DMS153 (cell line): ENCODE results near the gene CLDN19.
"Not testable (repeated sequence)": the region's sequence is repeated elsewhere in the genome, so short reads cannot be mapped to it uniquely, and the experiment has no call there.

Experiments used
- DNase-seq: peaks from one replicate; lab custom pipeline; 2025; lab: John Stamatoyannopoulos, UW

CLDN19 gene

DNA sequence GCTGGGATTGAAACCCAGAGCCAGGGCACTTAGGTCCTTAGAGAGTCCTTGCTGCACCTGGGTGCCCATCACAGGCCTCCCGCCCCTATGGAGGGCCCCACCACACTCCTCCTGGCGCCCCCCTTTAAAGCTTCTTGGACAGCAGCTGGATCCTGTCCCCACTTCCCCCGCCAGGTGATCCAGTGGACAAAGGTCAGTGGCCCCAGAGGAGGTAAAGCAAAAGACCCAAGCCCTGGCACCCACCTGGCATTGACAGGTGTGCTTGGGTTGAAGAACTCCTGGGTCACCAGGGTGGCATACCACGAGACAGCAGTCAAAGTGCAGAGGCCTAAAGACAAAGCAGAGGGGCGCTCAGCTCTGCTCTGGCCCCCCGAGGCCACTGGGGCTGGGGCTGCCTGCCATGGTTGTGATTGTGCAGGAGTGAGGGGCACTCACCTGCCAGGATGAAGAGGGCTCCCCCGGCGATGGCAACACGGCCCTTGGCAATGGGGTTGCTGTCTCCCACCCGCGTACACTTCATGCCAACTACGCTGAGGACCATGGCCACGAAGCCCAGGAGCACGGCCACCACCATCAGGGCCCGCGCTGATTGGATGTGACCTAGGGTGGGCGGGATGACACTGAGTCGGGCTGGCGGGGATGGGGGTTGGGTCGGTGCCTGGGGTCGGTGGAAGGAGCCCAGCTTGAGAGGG, 1.9 kb downstream of the CLDN19 start:
- no peak for DNase-seq

GRCh38 chr1:42737257-42737656, 2.8 kb downstream of the CLDN19 start:
- peak; percentile 66 for DNase-seq

- DNase-seq: no peak
These were observed 3.4 kb downstream of the CLDN19 start for GRCh38 chr1:42736571-42737200.

- DNase-seq: no peak
These were observed 3.9 kb downstream of the CLDN19 start for GRCh38 chr1:42736152-42736551.

GRCh38 chr1:42735477-42736105, 4.4 kb downstream of the CLDN19 start:
- no peak for DNase-seq

- no peak for DNase-seq
These were observed 5.0 kb downstream of the CLDN19 start for GRCh38 chr1:42735056-42735455.

DNA sequence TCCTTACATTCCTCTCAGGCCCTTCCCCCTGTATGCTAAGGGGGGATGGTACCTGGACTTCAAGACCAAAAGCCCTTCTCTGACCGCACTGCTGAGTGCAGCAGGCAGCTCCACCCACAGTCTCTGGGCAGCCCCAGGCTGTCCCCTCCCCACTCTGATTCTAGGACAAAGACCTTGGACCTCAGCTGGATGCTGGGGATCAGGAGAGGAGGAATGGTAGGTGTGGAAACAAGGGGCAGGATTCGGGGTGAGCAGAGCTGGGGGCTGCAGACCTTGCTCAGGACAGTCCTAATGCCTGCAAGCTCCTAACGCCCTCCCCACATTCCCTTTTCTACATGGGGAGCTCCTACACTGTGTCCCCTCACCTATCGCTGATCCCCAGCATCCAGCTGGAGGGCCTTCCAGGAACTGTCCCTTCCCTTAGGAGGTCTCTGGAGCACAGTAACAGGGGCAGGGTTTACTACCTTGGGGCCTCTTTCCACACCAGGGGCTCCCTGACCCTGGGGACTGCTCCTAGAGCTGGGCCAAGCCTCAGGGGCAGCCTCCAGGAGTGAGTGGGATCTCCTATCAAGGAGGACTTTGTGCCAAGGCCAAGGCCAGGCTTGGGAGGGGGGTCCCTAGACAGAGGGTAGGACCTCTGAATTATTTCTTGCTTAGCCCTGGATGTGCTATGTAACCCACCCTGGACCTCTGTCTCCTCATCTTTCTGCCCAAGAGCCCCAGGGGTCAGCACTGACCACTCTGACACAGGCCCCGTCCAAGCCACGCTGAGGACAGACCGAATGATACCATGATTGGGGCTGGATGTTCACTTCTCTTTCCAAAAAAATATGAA, 5.6 kb downstream of the CLDN19 start:
- no peak for DNase-seq

- no peak for DNase-seq
These were observed 6.4 kb downstream of the CLDN19 start for GRCh38 chr1:42733415-42734200.

DNA sequence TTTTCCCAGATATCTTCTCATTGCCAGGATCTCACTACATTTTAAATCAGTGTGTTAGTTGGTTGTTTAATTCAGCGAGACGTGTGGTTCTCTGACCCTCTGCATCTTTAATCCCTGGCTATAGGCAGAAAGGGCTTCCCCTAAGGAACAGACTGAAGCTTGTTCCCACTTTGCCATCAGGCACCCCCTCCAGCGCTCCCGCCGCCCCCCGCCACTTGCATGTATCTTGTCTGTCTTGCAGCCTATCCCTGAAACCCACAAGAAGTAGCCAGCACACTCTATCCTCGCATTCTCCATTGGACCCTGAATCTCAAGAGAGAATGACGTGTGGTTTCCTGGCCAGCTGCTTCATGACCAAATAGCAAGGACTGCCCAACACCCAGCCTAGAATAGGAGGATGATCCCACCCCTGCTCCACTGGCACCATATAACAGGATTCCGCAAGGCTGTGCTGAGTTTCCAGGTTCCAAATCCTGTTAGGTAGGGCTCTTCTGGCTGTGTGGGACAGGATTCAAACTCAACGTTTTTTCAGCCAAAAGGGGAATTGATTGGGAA, 7.8 kb downstream of the CLDN19 start:
- no peak for DNase-seq

DNA sequence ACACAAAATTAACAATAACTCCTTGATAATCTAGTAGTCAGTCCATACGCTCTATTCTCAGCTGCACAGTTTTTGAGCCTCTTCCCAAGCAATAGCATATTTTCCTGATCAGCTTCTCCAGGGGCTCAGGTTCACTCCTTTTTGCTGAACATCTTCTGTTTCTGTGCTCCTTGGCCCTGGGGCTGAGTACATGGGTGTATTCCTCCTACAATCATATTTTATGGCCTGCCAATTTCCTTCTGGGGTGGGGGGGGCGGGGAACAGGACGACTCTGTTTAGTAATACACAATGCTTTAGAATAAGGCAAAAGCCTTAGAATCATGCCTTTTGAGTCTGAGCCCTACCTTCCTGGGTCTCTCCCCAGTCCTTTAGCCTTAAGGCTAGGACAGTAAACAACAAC, 8.5 kb downstream of the CLDN19 start:
- DNase-seq: no peak

- no peak for DNase-seq
These were observed 9.0 kb downstream of the CLDN19 start for GRCh38 chr1:42730988-42731387.

DNA sequence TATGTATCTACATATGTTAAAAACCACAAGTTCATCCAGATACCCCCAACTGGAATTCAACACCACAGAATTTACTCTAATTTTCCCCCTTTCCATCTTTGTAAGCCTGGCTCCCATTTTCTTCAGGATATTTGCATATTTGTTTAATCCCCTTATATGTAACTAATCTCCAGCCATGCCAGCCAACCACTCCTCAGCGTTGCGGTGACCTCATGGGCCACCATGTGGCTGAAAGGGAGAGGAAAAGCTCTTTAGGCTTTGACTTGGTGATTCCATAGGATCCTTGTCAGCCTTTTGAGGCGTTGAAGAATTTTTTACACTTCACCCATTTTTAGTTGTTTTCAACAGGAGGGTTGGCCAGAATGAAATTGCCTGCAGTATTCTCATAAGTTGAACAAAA, 10.0 kb downstream of the CLDN19 start:
- DNase-seq: no peak

DNA sequence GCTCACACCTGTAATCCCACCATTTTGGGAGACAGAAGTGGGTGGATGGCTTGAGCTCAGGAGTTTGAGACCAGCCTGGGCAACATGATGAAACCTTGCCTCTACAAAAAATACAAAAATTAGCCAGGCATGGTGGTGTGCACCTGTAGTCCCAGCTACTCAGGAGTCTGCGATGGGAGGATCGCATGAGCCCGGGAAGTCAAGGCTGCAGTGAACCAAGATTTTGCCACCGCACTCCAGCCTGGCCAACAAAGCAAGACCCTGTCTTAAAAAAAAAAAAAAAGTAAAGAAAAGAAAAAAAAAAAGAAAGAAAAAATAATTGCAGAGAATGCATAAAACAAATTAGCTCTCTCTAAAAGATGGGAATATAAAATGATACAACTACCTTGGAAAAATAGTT, 14.2 kb downstream of the CLDN19 start:
- not testable (repeated sequence) for DNase-seq

GRCh38 chr1:42723511-42723910, 16.5 kb downstream of the CLDN19 start:
- no peak for DNase-seq

GRCh38 chr1:42722403-42722802, 17.6 kb downstream of the CLDN19 start:
- not testable (repeated sequence) for DNase-seq

DNA sequence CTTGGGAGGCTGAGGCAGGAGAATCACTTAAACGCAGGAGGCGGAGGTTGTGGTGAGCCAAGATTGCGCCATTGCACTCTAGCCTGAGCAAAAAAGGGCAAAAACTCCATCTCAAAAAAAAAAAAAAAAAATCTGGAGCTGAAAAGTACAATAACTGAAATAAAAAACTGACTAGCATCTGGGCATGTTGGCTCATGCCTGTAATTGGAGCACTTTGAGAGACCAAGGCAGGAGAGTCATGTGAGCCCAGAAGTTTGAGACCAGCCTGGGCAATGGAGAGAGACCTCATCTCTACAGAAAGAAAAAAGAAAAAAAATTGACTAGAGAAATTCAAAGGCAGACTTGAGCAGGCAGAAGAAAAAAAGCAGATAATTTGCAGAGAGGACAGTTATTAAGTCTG, 18.1 kb downstream of the CLDN19 start:
- DNase-seq: no peak

- DNase-seq: no peak
These were observed 19.2 kb downstream of the CLDN19 start for GRCh38 chr1:42720868-42721267.

- not testable (repeated sequence) for DNase-seq
These were observed 25.6 kb downstream of the CLDN19 start for GRCh38 chr1:42714441-42714840.

DNA sequence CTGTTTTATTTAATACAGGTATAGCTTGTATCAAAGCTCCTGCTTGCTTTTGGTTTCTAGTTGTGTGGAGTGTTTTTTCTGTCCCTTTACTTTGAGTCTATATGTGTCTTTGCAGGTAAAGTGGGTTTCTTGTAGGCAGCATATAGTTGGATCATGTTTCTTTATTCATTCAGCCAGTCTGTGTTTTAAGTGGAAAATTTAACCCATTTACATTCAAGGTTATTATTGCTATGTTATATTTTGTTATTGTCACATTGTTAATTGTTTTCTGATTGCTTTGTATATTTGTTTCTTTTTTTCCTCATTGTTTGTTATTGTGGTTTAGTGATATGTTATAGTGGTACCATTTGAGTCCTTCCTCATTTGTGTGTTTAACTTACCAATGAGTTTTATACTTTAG, 26.7 kb downstream of the CLDN19 start:
- DNase-seq: no peak

DNA sequence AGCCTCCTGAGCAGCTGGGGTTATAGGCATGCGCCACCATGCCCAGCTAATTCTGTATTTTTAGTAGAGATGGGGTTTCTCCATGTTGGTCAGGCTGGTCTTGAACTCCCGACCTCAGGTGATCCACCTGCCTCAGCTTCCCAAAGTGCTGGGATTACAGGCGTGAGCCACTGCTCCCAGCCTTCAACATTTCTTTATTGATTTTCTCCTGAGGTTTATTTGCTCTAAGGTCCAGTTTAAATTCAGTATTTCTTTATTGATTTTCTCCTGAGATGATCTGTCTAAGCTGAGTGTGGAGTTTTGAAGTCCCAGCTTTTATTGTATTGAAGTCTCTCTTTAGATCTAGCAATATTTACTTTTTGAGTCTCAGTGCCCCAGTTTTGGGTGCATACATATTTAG, 27.2 kb downstream of the CLDN19 start:
- not testable (repeated sequence) for DNase-seq

DNA sequence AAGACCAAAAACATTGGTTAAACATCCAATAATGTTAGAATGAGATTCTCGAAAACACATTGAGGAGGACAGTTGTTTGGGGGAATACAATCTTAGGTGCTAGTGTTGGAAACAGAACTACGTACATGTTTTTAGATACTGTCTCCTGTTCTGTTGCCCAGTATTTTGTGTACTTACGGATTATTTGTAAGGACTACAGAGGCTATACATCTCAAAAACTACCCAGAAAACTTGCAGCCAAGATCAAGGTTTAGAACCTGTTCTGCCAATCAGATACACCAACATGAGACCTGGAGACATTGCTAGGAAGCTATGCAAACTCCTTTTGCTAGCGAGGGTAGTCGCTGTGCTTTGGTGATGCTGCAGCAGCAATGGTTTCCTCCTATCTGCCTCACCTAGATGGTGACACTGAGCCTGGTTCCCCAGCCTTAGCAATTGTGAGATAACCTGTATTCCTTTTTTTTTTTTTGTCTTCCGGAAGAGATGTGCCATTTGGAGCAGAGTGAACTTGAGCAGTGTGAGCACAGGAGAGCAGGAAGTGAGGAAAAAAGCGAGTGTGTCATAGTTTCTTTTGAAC, 36.1 kb downstream of the CLDN19 start:
- no peak for DNase-seq
